Measurements from ENCODE around the gene GOLGA8B. TPM values are rescaled to one million over a fixed set of nuclear protein-coding genes. Genes with fewer than 3 reads are reported as not detected.
"Not testable (repeated sequence)": the region's sequence is repeated elsewhere in the genome, so short reads cannot be mapped to it uniquely, and the experiment has no call there.

GOLGA8B gene
- total RNA-seq, 4 donors from 2014 or later = 77.6 to 142 (median 107) TPM

GRCh38 chr15:34584996-34585395 lies 1.5 kb upstream of the GOLGA8B start:
- Histone ChIP-seq H3K27ac (no peak overlapping the region), H3K36me3 (no peaks in the 10 kb centered on the region), H3K9me3 (no peaks in the 10 kb centered on the region), H3K27me3 (peaks cover 29% of the 10 kb centered on the region), H3K4me3 (no peak overlapping the region), H3K4me1 (peaks cover 6 to 14% (median 12%) of the 10 kb centered on the region in 4 donors)
- in situ Hi-C loops (cut with MboI; ENCODE audit: low pct_ligation_motif_present in 1 of 4, low pct_unique_long_range_greater_than_20kb in 1 of 4, low sequenced_read_pairs in 3 of 4) (loop anchor here in 3 of 4 donors (25.0 kb wide), 4 partner anchors 148 to 523 kb away; partner anchors contain the start of genes EMC4 (in 2 of the 3) and GOLGA8A (in 1 of the 3)), intact Hi-C loops (cut with DNase I; ENCODE audit: low total_unique reads) (no loop called here)
- no peak for TF ChIP-seq POLR2AphosphoS5 (IDR thresholded peaks at IDR 0.05)
- no peak for TF ChIP-seq POLR2A (IDR thresholded peaks at IDR 0.05)
- TF ChIP-seq EP300 (IDR thresholded peaks at IDR 0.05; ENCODE audit: low read depth) = no peak
- TF ChIP-seq CTCF (IDR thresholded peaks at IDR 0.05) = no peak
- WGBS, 2 donors (ENCODE audit: low coverage in 1 of 2) = 37 to 70% methylated on average over 5 to 7 of the region's 7 CpGs
- DNase-seq = no peak

GRCh38 chr15:34584330-34584668 lies 848 bp upstream of the GOLGA8B start:
- no peak for DNase-seq
- intact Hi-C loops (cut with DNase I; ENCODE audit: low total_unique reads) = no loop called here
- Histone ChIP-seq H3K36me3 (no peaks in the 10 kb centered on the region), H3K27me3 (peaks cover 29% of the 10 kb centered on the region), H3K4me3 (peak overlapping the region in 2 of 4 donors; percentile 69 to 81), H3K27ac (no peak overlapping the region), H3K4me1 (peaks cover 6 to 14% (median 12%) of the 10 kb centered on the region in 4 donors), H3K9me3 (no peaks in the 10 kb centered on the region)
- WGBS, 2 donors (ENCODE audit: low coverage in 1 of 2) = 0 to 51% methylated on average over 2 to 13 of the region's 13 CpGs
- in situ Hi-C loops (cut with MboI; ENCODE audit: low pct_ligation_motif_present in 1 of 4, low pct_unique_long_range_greater_than_20kb in 1 of 4, low sequenced_read_pairs in 3 of 4) = loop anchor here in 3 of 4 donors (25.0 kb wide), 4 partner anchors 147 to 522 kb away; partner anchors contain the start of genes EMC4 (in 2 of the 3) and GOLGA8A (in 1 of the 3)
- TF ChIP-seq POLR2AphosphoS5 (IDR thresholded peaks at IDR 0.05) = no peak
- no peak for TF ChIP-seq EP300 (IDR thresholded peaks at IDR 0.05; ENCODE audit: low read depth)
- no peak for TF ChIP-seq POLR2A (IDR thresholded peaks at IDR 0.05)
- TF ChIP-seq CTCF (IDR thresholded peaks at IDR 0.05) = no peak

GRCh38 chr15:34582461-34583371 lies 735 bp downstream of the GOLGA8B start:
- intact Hi-C loops (cut with DNase I; ENCODE audit: low total_unique reads) (no loop called here), in situ Hi-C loops (cut with MboI; ENCODE audit: low pct_ligation_motif_present in 1 of 4, low pct_unique_long_range_greater_than_20kb in 1 of 4, low sequenced_read_pairs in 3 of 4) (loop anchor here in 3 of 4 donors (25.0 kb wide), 4 partner anchors 145 to 520 kb away; partner anchors contain the start of genes EMC4 (in 2 of the 3) and GOLGA8A (in 1 of the 3))
- 4 to 39% methylated on average over 4 to 30 of the region's 70 CpGs for WGBS, 2 donors (ENCODE audit: low coverage in 1 of 2)
- Histone ChIP-seq H3K36me3 (no peaks in the 10 kb centered on the region), H3K4me1 (peaks cover 6 to 14% (median 12%) of the 10 kb centered on the region in 4 donors), H3K27me3 (peaks cover 29% of the 10 kb centered on the region), H3K4me3 (peak overlapping the region; percentile 69 to 90 (median 78)), H3K9me3 (no peaks in the 10 kb centered on the region), H3K27ac (peak overlapping the region; percentile 17 to 59 (median 38))
- no peak for TF ChIP-seq EP300 (IDR thresholded peaks at IDR 0.05; ENCODE audit: low read depth)
- no peak for TF ChIP-seq POLR2A (IDR thresholded peaks at IDR 0.05)
- TF ChIP-seq POLR2AphosphoS5 (IDR thresholded peaks at IDR 0.05) = no peak
- TF ChIP-seq CTCF (IDR thresholded peaks at IDR 0.05) = no peak
- DNase-seq = peak; percentile 44

- H3K36me3 ChIP-seq; H3K27ac ChIP-seq; intact Hi-C loops (cut with DNase I; ENCODE audit: low total_unique reads); H3K9me3 ChIP-seq; DNase-seq: not testable (repeated sequence)
- WGBS, 2 donors (ENCODE audit: low coverage in 1 of 2) = 17 to 76% methylated on average over 1 to 12 of the region's 15 CpGs
- in situ Hi-C loops (cut with MboI; ENCODE audit: low pct_ligation_motif_present in 1 of 4, low pct_unique_long_range_greater_than_20kb in 1 of 4, low sequenced_read_pairs in 3 of 4) = loop anchor here in 3 of 4 donors (25.0 kb wide), 4 partner anchors 145 to 520 kb away; partner anchors contain the start of genes EMC4 (in 2 of the 3) and GOLGA8A (in 1 of the 3)
- Histone ChIP-seq H3K27me3 (peaks cover 29% of the 10 kb centered on the region), H3K4me3 (peak overlapping the region; percentile 69 to 90 (median 78)), H3K4me1 (peaks cover 6 to 14% (median 12%) of the 10 kb centered on the region in 4 donors)
These were observed 1.6 kb downstream of the GOLGA8B start for GRCh38 chr15:34581687-34582460.

Data from transverse colon (tissue), 4 donors.